Activated T-helper 1 cell treated with anti-CD3 and anti-CD28 coated beads, Interleukin-2, amount 50 U/mL, for 16 hours (primary cell): ENCODE measurements around the gene TNS2.
A peak's percentile ranks its signal among the peaks of the same experiment; 100 is the strongest.

Experiments
- DNase-seq, 2 donors: peaks; one replicate each; pipeline ENCODE4 v3.0.0-alpha.2; 2020; ENCODE audit warnings: low read depth in 1 of 2, low spot score in 1 of 2

The TNS2 gene

DNA sequence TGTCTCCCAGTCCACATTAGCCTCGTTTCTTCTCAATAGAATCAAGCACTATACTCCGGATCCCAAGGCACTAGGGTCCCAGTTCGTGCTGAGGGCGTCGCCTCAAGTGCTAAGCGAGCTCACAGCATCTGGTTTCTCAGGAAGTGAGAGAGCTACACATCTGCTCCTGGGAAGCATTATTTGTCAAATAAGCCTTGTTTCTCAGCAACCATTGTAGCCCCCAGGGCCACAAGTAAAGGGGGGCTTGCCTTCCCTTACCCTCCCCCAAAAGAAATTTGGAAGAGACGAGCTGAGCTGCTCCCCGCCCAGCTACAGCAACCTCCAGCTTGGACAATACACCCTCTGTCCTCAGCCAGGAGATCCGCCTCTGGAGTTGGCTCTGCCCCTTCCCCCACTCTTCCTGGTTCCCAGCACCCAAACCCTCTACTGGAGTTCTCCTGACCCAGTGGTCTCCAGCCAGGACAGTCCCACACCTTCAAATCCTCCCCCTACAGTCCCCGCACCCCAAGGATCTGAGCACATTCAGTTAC is 5.7 kb upstream of the TNS2 start:
- no peak for DNase-seq

- no peak for DNase-seq
Measured at GRCh38 chr12:53044896-53045695, 4.8 kb upstream of the TNS2 start.

- DNase-seq, result no peak
Measured at GRCh38 chr12:53045696-53046045, 4.2 kb upstream of the TNS2 start.

GRCh38 chr12:53046655-53047220 is 3.1 kb upstream of the TNS2 start:
- DNase-seq, result peak in 1 of 2 donors; percentile 20

DNA sequence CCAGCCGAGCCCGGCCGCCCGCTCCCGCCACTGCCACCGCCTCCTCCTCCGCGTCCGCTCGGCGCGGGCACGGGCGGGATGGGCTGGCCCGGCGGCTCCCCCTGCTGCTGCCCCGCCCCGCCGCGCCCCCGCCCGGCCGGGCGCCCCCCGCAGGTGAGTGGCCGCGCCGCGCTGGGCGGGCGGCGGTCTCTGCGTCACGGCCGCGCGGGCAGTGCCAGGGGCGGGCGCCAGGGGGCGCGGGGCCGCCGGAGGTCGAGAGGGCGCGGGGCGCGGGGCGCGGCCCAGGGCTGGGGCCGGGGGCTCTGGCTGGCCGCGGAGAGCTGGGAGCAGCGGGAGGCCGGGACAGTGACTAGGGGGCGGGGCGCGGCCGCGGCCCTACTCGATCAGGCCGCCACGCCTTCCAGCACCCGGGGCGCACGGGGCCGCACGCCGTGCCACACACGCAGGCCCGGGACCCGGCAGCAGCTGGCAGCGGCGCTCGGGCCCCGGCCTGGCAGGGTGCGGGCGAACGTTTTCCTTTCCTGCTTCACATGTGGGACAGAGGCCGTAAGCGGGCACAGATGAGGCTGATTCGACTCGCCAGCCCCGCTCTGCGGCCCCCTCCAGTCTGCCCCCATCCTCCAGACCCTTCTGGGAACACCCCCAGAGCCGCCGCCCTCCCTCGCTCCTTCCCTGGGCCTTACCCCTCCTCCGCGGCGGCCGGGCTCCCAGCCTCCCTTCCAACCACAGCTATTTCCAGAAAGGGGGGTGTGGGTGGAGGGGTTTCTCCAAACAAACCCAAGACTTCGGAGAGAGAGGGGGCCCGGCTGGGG is 2.4 kb upstream of the TNS2 start:
- DNase-seq, result peak; percentile 44 to 70

GRCh38 chr12:53048033-53048779 is 1.7 kb upstream of the TNS2 start:
- DNase-seq, result no peak

GRCh38 chr12:53048780-53049401 is 974 bp upstream of the TNS2 start:
- no peak for DNase-seq

- no peak for DNase-seq
Measured at GRCh38 chr12:53050426-53051057, 677 bp downstream of the TNS2 start.

DNA sequence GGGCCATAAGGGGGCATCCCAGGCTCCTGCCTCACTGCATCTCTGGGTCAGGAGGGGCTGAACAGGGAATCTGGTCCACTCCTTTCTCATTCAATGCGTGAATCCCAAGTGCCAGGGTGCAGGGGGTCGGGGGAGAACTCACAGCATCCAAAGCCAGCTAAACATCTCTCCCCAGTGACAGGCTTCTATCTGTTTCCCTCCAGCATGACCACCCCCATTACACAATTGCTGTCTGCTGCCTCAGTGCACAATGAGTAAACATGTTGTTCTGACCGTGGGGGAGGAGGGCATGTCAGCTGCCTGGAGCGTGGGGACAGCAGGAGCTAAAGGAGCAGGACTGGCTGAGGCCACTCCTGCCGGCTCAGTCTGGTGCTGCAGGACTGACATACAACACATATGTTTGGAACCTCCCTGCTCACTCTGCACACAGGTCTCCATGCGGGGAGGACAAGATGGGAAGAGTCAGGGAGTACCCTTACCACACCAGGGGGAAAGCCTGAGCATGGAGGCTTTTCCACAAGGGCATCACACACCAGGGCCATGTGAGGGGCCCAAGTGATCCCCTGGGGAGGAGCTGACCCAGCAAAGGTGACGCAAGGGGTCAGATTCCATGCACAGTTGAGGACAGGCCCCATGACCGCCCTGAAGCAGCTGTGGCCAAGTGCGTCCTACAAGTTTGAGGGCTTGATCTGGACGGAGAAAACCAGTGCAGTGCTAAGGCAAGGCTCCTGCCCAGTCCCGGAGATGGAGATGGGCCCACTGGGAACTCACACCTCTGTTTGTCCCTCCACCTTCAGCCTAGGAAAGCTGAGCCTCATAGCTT is 1.4 kb downstream of the TNS2 start:
- DNase-seq, result no peak

GRCh38 chr12:53051881-53052412 is 2.1 kb downstream of the TNS2 start:
- DNase-seq, result no peak

DNA sequence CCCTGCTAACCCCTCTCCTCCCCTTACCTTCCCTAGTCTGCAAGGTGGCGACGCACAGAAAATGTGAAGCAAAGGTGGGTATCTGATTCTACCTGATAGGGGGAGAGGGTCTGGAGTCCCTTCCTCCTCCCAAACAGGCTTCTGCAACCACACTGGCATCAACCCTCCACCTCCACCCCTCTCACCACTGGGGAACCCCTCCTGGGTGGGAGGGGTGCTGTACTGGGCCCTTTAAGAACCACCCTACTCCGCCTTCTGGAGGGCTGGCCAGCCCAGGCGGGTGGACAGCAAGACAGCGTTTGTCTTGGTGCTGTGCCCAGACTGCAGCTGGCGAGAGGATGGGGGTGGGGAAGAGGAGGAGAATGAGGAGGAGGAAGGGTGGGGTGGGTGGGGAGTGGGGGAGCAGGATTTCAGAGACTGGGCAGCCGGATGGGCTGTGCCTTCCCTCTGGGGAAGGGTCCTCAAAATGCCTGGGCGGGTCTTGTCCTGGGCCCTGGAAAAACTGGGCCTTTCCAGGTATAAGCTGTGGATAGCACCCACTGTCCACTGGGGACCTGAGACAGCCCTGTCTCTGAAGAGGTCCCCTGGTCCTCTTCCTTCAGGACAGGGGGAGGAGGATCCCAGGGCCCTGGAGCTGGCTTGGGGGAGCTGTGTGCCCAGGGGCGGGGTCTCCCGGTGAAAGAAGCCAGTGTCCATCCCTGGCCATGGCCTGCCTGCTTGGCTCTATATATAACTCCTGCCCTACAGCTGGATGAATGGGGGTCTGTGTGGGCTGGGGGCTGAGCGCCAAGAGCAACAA is 2.8 kb downstream of the TNS2 start:
- DNase-seq, result no peak

DNA sequence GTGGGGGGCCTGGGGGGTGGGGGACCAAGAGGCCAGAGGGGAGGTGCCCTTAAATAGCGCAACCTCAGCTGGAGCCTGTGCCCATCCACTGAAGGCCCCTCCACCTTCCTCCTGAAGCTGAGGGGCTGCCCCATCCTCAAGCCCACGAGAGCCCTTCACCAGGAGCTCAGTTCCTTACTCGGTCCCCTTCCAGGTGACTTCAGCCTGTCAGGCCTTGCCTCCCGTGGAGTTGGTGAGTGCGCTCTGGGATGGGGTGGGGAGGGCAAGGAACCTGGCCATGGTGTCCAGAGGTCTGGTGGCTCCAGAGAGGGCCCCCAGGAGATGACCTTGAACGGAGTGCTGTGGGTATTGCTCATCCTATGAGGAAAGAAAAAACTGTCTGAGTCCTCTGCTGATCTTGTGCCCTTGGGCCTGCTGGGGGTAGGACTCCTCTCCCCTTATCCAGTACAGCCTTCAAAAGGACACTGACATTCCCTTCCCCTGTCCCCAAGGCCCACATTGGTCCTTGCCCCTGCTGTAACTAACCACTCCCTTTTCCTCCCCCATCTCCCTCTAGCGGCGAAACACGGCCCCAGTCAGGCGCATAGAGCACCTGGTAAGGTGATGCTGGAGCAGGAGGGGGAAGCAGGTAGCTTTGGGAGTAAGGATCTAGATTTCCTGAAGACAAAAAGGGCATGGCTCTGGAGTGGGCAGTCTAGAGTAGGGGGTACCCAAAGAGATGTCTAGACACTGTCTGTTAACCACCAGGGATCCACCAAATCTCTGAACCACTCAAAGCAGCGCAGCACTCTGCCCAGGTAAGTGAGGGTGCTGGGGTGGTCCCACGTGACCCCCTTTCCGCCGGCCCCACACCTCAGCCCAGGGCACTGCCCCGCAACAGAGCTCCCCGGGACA is 3.6 kb downstream of the TNS2 start:
- peak; percentile 29 to 34 for DNase-seq

- DNase-seq, result peak; percentile 80 to 86
Measured at GRCh38 chr12:53054112-53054878, 4.4 kb downstream of the TNS2 start.

DNA sequence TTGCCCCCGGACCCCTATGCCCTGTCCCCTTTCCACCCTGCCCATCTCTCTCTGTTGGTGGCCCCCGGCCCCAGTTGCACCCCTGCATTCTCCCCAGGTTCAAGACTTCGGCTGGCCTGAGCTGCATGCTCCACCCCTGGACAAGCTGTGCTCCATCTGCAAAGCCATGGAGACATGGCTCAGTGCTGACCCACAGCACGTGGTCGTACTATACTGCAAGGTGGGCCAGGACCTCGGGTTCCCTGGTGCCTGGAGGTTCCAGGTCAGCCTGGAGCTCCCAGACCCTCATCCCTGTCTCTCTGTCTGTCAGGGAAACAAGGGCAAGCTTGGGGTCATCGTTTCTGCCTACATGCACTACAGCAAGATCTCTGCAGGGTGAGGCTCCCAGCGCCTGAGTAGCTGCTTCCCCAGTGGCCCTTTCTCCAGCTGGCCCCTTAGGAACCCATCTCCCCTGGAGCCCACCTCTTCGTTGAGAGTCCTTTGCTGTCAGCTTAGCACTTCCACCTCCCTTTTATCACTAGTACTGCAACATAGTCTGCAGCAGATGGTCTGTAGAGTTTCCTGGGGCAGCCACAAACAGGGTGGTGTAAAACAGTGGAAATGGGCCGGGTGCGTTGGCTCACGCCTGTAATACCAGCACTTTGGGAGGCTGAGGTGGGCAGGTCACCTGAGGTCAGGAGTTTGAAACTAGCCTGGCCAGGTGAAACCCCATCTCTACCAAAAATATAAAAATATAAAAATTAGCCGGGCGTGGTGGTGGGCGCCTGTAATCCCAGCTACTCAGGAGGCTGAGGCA is 5.8 kb downstream of the TNS2 start:
- DNase-seq, result no peak

DNA sequence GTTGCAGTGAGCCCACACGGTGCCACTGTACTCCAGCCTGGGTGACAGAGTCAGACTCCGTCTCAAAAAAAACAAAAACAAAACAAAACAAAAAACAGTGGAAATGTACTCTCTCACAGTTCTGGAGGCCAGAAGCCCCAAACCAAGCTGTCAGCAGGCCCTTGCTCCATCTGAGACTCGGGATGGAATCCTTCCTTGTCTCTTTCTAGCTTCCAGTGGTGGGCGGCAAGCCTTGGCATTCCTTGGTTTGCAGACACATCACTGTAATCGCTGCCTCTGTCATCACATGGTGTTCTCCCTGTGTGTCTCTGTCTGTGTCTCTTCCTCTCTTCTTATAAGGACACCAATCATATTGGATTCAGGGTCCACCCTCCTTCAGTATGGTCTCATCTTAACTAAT is 6.4 kb downstream of the TNS2 start:
- no peak for DNase-seq

DNA sequence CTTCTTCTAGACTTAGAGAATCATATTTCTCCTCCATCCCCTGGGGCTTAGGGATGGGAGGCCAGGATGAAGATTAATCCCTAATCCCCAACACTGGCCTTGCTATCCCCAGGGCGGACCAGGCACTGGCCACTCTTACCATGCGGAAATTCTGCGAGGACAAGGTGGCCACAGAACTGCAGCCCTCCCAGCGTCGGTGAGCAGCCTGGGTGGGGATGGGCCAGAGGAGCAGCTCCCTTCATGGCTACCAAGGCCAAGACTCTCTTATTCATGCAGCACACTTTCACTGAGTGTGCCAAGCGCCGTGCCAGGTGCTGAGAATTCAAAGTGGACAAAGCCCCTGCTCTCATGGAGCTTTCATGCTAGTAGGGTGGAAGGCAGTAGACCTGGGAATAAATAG is 7.0 kb downstream of the TNS2 start:
- no peak for DNase-seq
